GM18520 (cell line): ENCODE results near the gene CHRNA10.

Experiments
- ATAC-seq: cut with Tn5 transposase; IDR thresholded peaks from one replicate; pipeline ENCODE4 v1.9.1; 2021; ENCODE audit not compliant: unreplicated experiment

Gene CHRNA10, protein sequence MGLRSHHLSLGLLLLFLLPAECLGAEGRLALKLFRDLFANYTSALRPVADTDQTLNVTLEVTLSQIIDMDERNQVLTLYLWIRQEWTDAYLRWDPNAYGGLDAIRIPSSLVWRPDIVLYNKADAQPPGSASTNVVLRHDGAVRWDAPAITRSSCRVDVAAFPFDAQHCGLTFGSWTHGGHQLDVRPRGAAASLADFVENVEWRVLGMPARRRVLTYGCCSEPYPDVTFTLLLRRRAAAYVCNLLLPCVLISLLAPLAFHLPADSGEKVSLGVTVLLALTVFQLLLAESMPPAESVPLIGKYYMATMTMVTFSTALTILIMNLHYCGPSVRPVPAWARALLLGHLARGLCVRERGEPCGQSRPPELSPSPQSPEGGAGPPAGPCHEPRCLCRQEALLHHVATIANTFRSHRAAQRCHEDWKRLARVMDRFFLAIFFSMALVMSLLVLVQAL

DNA sequence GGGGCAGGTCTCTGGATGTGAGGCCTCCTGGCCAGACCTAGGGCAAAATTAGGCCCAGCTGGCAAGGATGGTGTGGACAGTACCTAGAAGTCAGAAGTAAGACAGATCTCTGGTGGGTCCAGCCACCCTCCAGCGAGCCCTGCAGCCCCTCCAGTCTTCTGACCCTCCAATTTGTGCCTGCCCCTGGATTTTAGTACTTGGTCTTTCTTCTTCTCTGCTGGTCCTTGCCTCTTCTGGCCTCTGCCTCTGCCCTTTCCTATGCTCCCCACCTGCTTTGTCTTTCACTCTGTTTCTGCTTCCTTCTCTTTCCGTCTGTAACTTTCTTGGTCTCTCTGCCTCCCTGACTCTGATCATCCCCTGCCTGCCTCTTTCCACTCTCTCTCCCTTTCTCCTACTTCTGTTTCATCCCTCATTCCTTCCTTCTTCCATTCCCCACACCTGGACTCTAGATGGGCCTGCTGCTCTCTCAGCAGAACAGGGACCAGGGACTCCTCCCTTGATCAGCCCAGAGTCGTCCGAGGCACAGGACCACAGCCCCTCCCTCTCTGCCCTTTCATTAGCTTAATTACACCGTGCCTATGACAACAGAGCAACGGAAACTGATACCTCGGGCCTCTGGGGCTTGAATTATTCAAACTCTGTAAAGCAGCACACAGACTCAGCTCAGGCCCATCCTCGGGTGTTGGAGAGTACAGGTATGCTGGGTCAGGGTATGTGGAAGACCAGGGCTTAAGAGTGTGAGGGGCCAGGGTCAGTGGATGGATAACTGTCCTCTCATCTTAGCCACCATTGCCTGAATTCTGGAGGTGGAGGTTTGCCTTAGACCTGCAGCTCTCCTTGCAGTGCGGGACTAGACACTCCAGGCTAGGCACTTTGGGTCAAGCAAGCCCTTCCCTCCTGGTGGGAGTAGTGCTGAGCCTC is at the start of gene CHRNA10:
Gene CHRNA10 (minus strand): TSS at position 51 of the 921 bp plus-strand sequence. CDS start 72 bp downstream, outside the sequence.
- no peak for ATAC-seq

DNA sequence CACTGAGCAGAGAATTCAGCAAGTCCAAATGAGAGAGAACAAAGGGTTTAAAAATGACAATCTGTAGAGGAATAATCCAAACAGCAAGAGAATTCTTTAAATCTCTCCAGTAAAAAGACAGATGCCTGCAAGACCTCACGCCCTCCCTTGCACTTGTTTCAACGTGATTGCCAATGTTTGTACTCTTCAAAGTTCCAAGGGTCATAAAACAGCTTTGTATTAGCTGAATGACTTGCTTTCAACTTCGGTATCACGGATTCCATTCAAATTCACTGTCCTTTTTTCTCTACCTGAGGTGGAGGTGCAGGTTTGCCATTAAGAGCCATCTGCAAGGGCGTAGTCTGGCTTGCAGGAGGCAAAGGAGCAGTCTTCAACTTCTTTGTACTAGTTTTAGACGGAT is 41.1 kb upstream of the CHRNA10 start:
- no peak for ATAC-seq

GRCh38 chr11:3710485-3711259 is 39.5 kb upstream of the CHRNA10 start:
- no peak for ATAC-seq

GRCh38 chr11:3709977-3710376 is 38.8 kb upstream of the CHRNA10 start:
- ATAC-seq: no peak

DNA sequence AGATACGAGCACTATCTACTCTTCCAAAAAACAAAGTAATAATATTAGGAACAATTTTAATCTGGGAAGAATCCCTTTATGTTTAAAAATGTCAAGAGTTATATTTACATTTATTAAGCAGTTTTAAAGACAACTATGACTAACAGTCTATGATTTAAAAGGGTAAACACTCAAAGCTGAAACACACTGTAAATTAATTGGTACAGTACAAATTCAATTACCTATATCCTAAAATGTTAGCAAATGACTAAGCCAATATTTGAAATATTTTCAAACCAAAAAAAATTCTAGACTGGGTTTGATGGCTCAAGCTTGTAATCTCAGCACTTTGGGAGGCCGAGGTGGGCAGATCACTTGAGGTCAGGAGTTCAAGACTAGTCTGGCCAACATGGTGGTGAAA is 36.0 kb upstream of the CHRNA10 start:
- no peak for ATAC-seq

DNA sequence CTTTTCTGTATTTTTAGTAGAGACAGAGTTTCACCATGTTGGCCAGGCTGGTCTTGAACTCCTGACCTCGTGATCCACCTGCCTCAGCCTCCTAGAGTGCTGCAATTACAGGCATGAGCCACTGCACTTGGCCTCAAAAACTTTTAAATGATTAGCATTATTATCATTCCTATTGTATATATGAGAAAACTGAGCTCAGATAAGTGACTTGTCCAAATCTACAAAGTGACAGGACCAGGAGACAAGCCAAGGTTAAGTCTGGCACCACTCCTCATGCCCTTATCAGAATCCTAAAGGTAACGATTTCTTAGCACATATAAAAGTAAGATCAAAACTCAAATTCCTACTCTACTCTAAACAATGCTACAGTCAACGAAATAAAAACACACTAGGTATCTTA is 32.2 kb upstream of the CHRNA10 start:
- ATAC-seq: no peak

- no peak for ATAC-seq
These were observed 29.7 kb upstream of the CHRNA10 start for GRCh38 chr11:3700910-3701309.

- ATAC-seq: no peak
These were observed 29.2 kb upstream of the CHRNA10 start for GRCh38 chr11:3700410-3700809.

GRCh38 chr11:3686751-3687150 is 15.6 kb upstream of the CHRNA10 start:
- no peak for ATAC-seq

- ATAC-seq: no peak
These were observed 14.7 kb upstream of the CHRNA10 start for GRCh38 chr11:3685923-3686322.

DNA sequence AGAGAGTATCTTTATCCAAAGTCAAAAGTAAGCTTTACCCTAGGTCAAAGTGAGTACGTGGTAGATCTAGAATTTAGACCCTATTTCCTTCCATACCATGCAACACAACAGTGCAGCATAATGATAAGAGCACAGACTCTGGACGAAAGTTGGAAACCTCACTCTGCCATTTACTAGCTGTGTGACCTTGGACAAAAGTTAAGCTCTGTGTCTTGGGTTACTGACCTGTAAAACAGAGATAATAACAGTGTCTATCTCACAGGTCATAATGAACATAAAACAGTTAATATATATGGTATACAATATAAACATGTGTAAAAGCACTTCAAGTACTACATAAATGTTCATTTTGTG is 13.6 kb upstream of the CHRNA10 start:
- no peak for ATAC-seq

- ATAC-seq: no peak
These were observed 13.1 kb upstream of the CHRNA10 start for GRCh38 chr11:3684129-3684818.

DNA sequence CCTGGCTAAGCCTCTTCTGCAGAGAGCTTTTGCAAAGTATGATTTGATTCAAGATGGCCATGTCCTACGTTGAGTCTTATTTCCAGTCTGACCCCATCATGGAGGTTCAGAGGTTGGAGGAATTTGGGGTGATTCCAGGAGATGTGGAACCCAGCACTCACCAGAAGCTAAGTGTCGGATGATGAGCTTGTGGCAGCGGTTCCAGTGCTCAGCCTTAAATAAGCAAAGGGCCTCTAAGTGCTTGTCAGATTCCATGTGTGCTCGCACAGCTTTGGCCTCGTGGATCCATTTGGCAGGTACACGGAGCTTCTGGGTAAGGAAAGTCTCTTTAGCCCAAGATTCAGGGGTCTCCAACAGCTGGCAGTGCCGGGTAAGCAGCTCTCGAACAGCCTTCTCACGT is 11.9 kb upstream of the CHRNA10 start:
- ATAC-seq: no peak

GRCh38 chr11:3679077-3679476 is 7.9 kb upstream of the CHRNA10 start:
- no peak for ATAC-seq

DNA sequence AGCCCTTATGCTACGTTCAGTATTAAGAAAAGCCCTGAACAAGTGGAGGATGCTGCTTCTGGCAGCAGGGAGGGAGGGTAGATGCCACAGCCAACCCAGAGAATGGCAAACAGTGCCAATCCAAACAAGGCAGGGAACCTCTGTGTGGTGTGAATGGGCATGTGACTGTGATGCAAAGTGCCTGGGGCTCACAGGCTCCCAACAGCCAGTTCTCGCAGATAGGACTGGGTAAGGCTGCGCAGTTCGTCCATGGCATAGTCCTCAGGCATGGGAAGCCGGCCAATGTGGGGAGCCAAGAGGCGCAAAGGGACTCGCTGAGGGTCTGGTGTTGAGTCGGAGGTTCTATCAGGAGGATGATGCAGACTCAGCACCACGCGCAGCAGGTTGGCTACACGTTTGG is 4.8 kb upstream of the CHRNA10 start:
- no peak for ATAC-seq

DNA sequence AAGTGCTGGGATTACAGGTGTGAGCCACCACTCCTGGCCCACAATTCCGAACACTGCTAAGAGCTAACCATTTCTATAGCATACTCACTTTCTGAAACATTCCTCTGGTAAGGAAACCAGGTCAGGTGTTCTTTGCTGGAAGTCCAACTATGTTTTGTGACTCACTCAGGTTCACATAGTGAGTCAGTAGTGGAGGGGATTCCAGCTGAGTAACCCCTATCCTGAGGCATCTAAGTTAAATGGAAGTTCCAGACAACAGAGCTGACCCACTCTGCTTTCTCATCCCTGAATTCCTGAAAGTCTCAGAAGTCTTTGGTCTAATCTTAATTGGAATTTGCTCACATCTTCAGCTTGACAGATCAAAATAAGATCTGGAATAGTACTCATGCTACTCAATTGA is 3.0 kb upstream of the CHRNA10 start:
- ATAC-seq: no peak

DNA sequence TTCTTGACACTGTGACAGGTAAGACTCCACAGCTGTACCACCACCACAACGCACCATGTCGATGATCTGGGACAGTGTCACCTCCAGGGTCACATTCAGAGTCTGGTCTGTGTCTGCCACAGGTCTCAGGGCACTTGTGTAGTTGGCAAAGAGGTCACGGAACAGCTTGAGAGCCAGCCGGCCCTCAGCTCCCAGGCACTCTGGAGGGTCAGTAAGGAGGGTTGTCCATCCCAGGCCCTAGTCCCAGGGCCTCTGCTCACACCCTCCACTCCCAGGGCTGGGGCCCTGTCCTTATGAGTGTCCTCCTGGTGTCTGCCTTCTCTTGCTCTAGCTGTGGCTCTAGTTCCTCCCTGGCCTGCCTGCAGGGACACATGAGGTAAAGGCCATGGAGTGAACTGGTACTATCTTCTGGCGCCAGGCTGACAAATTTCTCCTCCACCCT is 1.4 kb downstream of the CHRNA10 start:
- no peak for ATAC-seq

DNA sequence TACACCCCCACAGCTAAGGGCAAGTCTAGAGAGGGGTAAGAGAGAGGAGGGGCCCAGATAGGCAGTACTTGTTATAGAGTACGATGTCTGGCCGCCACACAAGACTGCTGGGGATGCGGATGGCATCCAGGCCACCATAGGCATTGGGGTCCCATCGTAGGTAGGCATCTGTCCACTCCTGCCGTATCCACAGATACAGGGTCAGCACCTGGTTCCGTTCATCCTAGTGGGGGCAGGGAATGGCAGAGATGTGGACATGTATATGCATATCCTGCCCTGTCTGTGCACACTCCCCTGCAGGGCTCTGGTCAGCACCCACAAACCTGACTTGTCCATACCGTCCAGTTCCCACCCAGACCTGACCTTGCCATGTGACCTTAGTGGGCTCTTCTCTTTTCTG is 2.1 kb downstream of the CHRNA10 start:
- ATAC-seq: no peak

DNA sequence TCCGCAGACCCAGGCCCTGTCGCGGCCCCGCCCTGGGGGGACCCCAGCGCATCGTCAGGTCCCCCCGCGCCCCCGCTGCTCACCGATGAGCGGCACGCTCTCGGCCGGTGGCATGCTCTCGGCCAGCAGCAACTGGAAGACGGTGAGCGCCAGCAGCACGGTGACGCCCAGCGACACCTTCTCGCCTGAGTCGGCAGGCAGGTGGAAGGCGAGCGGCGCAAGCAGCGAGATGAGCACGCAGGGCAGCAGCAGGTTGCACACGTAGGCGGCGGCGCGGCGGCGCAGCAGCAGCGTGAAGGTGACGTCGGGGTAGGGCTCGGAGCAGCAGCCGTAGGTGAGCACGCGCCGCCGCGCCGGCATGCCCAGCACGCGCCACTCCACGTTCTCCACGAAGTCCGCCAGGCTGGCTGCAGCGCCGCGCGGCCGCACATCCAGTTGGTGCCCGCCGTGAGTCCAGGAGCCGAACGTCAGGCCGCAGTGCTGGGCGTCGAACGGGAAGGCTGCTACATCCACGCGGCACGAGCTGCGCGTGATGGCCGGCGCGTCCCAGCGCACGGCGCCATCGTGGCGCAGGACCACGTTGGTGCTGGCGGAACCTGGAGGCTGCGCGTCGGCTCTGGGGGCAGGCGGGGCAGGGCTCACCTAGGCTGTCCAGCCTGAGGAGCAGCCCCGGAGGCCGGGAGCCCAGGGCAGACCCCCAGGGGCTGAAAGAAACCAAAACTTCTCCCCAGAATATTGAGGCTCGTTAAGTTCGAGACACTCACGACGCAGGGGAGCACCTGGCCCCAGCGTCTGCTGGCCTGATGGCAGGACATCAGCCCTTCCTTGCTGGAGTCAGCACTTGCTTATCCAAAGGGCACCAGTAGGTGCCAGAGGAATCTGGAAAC is 3.8 kb downstream of the CHRNA10 start:
- ATAC-seq: no peak
